Activated naive CD8-positive, alpha-beta T cell (primary cell): ENCODE data around the gene SEZ6.

Experiments used
- H3K27ac Mint-ChIP-seq: one replicate; pipeline ENCODE4 v1.8.0; 2021; ENCODE audit warnings: mixed read lengths
- H3K27me3 Mint-ChIP-seq: one replicate; pipeline ENCODE4 v1.8.0; 2021; ENCODE audit warnings: mixed read lengths
- H3K36me3 Mint-ChIP-seq: one replicate; pipeline ENCODE4 v1.8.0; 2021; ENCODE audit warnings: mixed read lengths
- H3K4me1 Mint-ChIP-seq: one replicate; pipeline ENCODE4 v1.8.0; 2021; ENCODE audit warnings: low read depth, mixed read lengths
- H3K4me3 Mint-ChIP-seq: one replicate; pipeline ENCODE4 v1.8.0; 2021; ENCODE audit warnings: mild to moderate bottlenecking, mixed read lengths
- H3K9me3 Mint-ChIP-seq: one replicate; pipeline ENCODE4 v1.8.0; 2021; ENCODE audit warnings: low read depth, mixed read lengths

SEZ6 gene

GRCh38 chr17:28912281-28912937 lies 93.4 kb downstream of the SEZ6 start:
- Mint-ChIP-seq H3K9me3 (no peaks in the 10 kb centered on the region), H3K27ac (no peak overlapping the region), H3K36me3 (peaks cover 8% of the 10 kb centered on the region), H3K4me1 (peaks cover 14% of the 10 kb centered on the region), H3K27me3 (no peaks in the 10 kb centered on the region), H3K4me3 (no peak overlapping the region)

GRCh38 chr17:28911411-28912045 lies 94.3 kb downstream of the SEZ6 start:
- no peaks in the 10 kb centered on the region for H3K27me3 Mint-ChIP-seq
- H3K4me3 Mint-ChIP-seq = no peak overlapping the region
- peaks cover 14% of the 10 kb centered on the region for H3K4me1 Mint-ChIP-seq
- no peaks in the 10 kb centered on the region for H3K9me3 Mint-ChIP-seq
- H3K36me3 Mint-ChIP-seq = peaks cover 8% of the 10 kb centered on the region
- no peak overlapping the region for H3K27ac Mint-ChIP-seq

- Mint-ChIP-seq H3K27ac (no peak overlapping the region), H3K9me3 (no peaks in the 10 kb centered on the region), H3K4me1 (peaks cover 10% of the 10 kb centered on the region), H3K36me3 (peaks cover 8% of the 10 kb centered on the region), H3K27me3 (no peaks in the 10 kb centered on the region), H3K4me3 (no peak overlapping the region)
These were observed 95.3 kb downstream of the SEZ6 start for GRCh38 chr17:28910534-28910933.

- no peaks in the 10 kb centered on the region for H3K4me1 Mint-ChIP-seq
- H3K27ac Mint-ChIP-seq = peak overlapping the region; percentile 2
- H3K36me3 Mint-ChIP-seq = no peaks in the 10 kb centered on the region
- no peak overlapping the region for H3K4me3 Mint-ChIP-seq
- no peaks in the 10 kb centered on the region for H3K9me3 Mint-ChIP-seq
- no peaks in the 10 kb centered on the region for H3K27me3 Mint-ChIP-seq
These were observed 97.1 kb downstream of the SEZ6 start for GRCh38 chr17:28908640-28909167.

- Mint-ChIP-seq H3K36me3 (no peaks in the 10 kb centered on the region), H3K4me1 (peaks cover 4% of the 10 kb centered on the region), H3K4me3 (no peak overlapping the region)
These were observed 97.9 kb downstream of the SEZ6 start for GRCh38 chr17:28907709-28908475.

GRCh38 chr17:28906706-28907438 lies 99.0 kb downstream of the SEZ6 start:
- Mint-ChIP-seq H3K4me3 (no peak overlapping the region), H3K4me1 (peaks cover 8% of the 10 kb centered on the region), H3K27me3 (no peaks in the 10 kb centered on the region), H3K36me3 (no peaks in the 10 kb centered on the region), H3K9me3 (no peaks in the 10 kb centered on the region), H3K27ac (peak overlapping the region; percentile 66)

More at GRCh38 chr17:28907709-28908475, 97.9 kb downstream of the SEZ6 start:
- Mint-ChIP-seq H3K27me3 (no peaks in the 10 kb centered on the region), H3K9me3 (no peaks in the 10 kb centered on the region), H3K27ac (peak overlapping the region; percentile 66)

- Mint-ChIP-seq H3K9me3 (no peaks in the 10 kb centered on the region), H3K4me3 (no peak overlapping the region), H3K36me3 (no peaks in the 10 kb centered on the region), H3K27ac (no peak overlapping the region), H3K4me1 (peaks cover 13% of the 10 kb centered on the region), H3K27me3 (no peaks in the 10 kb centered on the region)
These were observed 99.6 kb downstream of the SEZ6 start for GRCh38 chr17:28906276-28906675.
